ENCODE measurements around the gene ENTHD1. TPM values are rescaled to one million over a fixed set of nuclear protein-coding genes. Genes with fewer than 3 reads are reported as not detected.
A peak's percentile ranks its signal among the peaks of the same experiment; 100 is the strongest.

Gene ENTHD1
- total and polyA plus RNA-seq, 9 of the 15 experiments (the other 6 are each of a cell fraction or from before 2014, with no cell fraction given): 0.13 to 0.98 (median 0.35) TPM

- TF ChIP-seq HBP1 (CRISPR knock-in tag; IDR thresholded peaks at IDR 0.05) (no peak), ZNF224 (CRISPR knock-in tag; IDR thresholded peaks at IDR 0.05) (no peak), MTA2 (IDR thresholded peaks at IDR 0.05; ENCODE audit: low read depth) (peak; percentile 23; the same call in 1 of the 2 replicates), TCF15 (CRISPR knock-in tag; IDR thresholded peaks at IDR 0.05) (no peak), ELF4 (CRISPR knock-in tag; IDR thresholded peaks at IDR 0.05) (no peak), L3MBTL2 (IDR thresholded peaks at IDR 0.05) (peak; percentile 79), ARHGAP35 (IDR thresholded peaks at IDR 0.05; ENCODE audit: partially characterized antibody) (no peak), MITF (IDR thresholded peaks at IDR 0.05) (0 out of 2 replicates have a peak, but pooled peaks have one; percentile 36), FOXP4 (CRISPR knock-in tag; IDR thresholded peaks at IDR 0.05; ENCODE audit: borderline replicate concordance) (no peak), CBFA2T2 (conservative IDR thresholded peaks at IDR 0.05) (peak; percentile 82), TCF3 (CRISPR knock-in tag; IDR thresholded peaks at IDR 0.05) (peak; percentile 65), PURB (CRISPR knock-in tag; IDR thresholded peaks at IDR 0.05; ENCODE audit: low read depth) (no peak), NCOR1 (IDR thresholded peaks at IDR 0.05) (peak; percentile 66), ZNF282 (CRISPR knock-in tag; IDR thresholded peaks at IDR 0.05) (no peak), MCM5 (IDR thresholded peaks at IDR 0.05; ENCODE audit: low read depth) (no peak), KAT2B (IDR thresholded peaks at IDR 0.05; ENCODE audit: low read depth, low read length) (no peak), CREB3 (tag; conservative IDR thresholded peaks at IDR 0.05; ENCODE audit: low read depth) (no peak), ZFX (CRISPR knock-in tag; IDR thresholded peaks at IDR 0.05) (no peak), ZNF551 (CRISPR knock-in tag; IDR thresholded peaks at IDR 0.05) (no peak), TAF1 (IDR thresholded peaks at IDR 0.05; ENCODE audit: control insufficient read depth, extremely low read depth, insufficient read depth, low read length, severe bottlenecking) (no peak), NFYB (IDR thresholded peaks at IDR 0.05; ENCODE audit: extremely low read depth, insufficient read length) (no peak), BDP1 (IDR thresholded peaks at IDR 0.05; ENCODE audit: insufficient read depth, insufficient read length) (no peak), GATAD2B (IDR thresholded peaks at IDR 0.05; ENCODE audit: borderline replicate concordance) (no peak)
These were observed 169.6 kb downstream of the ENTHD1 start (continued) for GRCh38 chr22:39723899-39724351.

All from K562 (cell line).